Gastroesophageal sphincter (tissue), 4 donors: ENCODE measurements around the gene MRGPRG. TPM values are rescaled to one million over a fixed set of nuclear protein-coding genes. Genes with fewer than 3 reads are reported as not detected.

Source experiments
- ATAC-seq: fragments of 150-250 bp; one replicate; pipeline ENCODE4 v1.9.1; 2016; ENCODE audit warnings: mild to moderate bottlenecking, moderate library complexity
- H3K27ac ChIP-seq, 4 donors: fragments of 200-600 bp; sonication (generic) in 3 of 4; 1 replicate in 3 of 4; 2 replicates in 1 of 4; pipeline ENCODE4 v1.5.1; 2016 to 2019
- H3K27me3 ChIP-seq: fragments of 200-600 bp; sonication (generic); one replicate; pipeline ENCODE4 v1.5.1; 2019
- H3K36me3 ChIP-seq, 2 donors: fragments of 200-600 bp; sonication (generic); one replicate each; pipeline ENCODE4 v1.5.1; 2019; ENCODE audit warnings: control low read depth in 1 of 2
- H3K4me1 ChIP-seq, 3 donors: fragments of 200-600 bp; sonication (generic); 1 replicate in 2 of 3; 2 replicates in 1 of 3; pipeline ENCODE4 v1.5.1; 2016 to 2019; ENCODE audit warnings: control low read depth in 2 of 3
- H3K4me3 ChIP-seq, 2 donors: fragments of 200-600 bp; sonication (generic); one replicate each; pipeline ENCODE4 v1.5.1; 2019; ENCODE audit warnings: mild to moderate bottlenecking in 1 of 2, moderate library complexity in 1 of 2
- H3K9me3 ChIP-seq, 3 donors: fragments of 200-600 bp; sonication (generic); one replicate each; pipeline ENCODE4 v1.5.1; 2017 to 2019; ENCODE audit warnings: control low read depth in 2 of 3
- CTCF ChIP-seq, 4 experiments: fragments of 200-600 bp in 2 of 4; fragments of 450-650 bp in 2 of 4; sonication (generic) in 1 of 4; IDR thresholded peaks; one replicate each; pipeline ENCODE4 v1.5.1; 2017 to 2019; ENCODE audit warnings: antibody characterized with exemption in 4 of 4, mild to moderate bottlenecking in 2 of 4, moderate library complexity in 2 of 4
- EP300 ChIP-seq: sonication (generic); formaldehyde crosslinking; IDR thresholded peaks from one replicate; pipeline ENCODE4 v1.6.1; 2017; ENCODE audit warnings: antibody characterized with exemption, mild to moderate bottlenecking
- POLR2A ChIP-seq, 2 donors: fragments of 450-650 bp; IDR thresholded peaks; one replicate each; pipeline ENCODE4 v1.6.1; 2017; ENCODE audit warnings: antibody characterized with exemption in 2 of 2, mild to moderate bottlenecking in 2 of 2, moderate library complexity in 1 of 2
- POLR2AphosphoS5 ChIP-seq: sonication (generic); formaldehyde crosslinking; IDR thresholded peaks from one replicate; pipeline ENCODE4 v1.6.1; 2017; ENCODE audit warnings: antibody characterized with exemption
- WGBS, 2 donors: methylation state at CpG; one replicate each; pipeline ENCODE4 v1.1.5; 2018; ENCODE audit warnings: low coverage in 1 of 2; 5-methylcytosine and 5-hydroxymethylcytosine counted together
- total RNA-seq, 4 donors: library from RNA; depleted of rRNA; stranded (reverse); fragments of >200 nt; gene quantifications; one replicate each; pipeline ENCODE4 v1.1.0, GENCODE V29; 2016

Gene MRGPRG
- total RNA-seq, 4 donors from 2014 or later: not detected

- Histone ChIP-seq H3K4me3 (no peak overlapping the region), H3K27ac (no peak overlapping the region), H3K27me3 (peaks cover 20% of the 10 kb centered on the region), H3K36me3 (no peaks in the 10 kb centered on the region), H3K9me3 (peaks cover 0 to 21% (median 0%) of the 10 kb centered on the region in 3 donors), H3K4me1 (peaks cover 0 to 25% (median 10%) of the 10 kb centered on the region in 3 donors)
- 71% methylated on average over 5 of the region's 8 CpGs; no CpG with 5 or more reads in 1 of the 2 donors for WGBS, 2 donors
- ATAC-seq: no peak
- TF ChIP-seq POLR2AphosphoS5 (no peak), CTCF (IDR thresholded peaks at IDR 0.05) (no peak), POLR2A (IDR thresholded peaks at IDR 0.05) (no peak), EP300 (no peak)
Observed at GRCh38 chr11:3207526-3208189, 11.0 kb downstream of the MRGPRG start.

GRCh38 chr11:3206922-3207204, 11.8 kb downstream of the MRGPRG start:
- no peak overlapping the region for H3K4me3 ChIP-seq
- no peak for TF ChIP-seq POLR2A (IDR thresholded peaks at IDR 0.05)
- no peak for TF ChIP-seq EP300
- no peaks in the 10 kb centered on the region for H3K36me3 ChIP-seq
- peaks cover 0 to 25% (median 10%) of the 10 kb centered on the region in 3 donors for H3K4me1 ChIP-seq
- H3K27me3 ChIP-seq: peaks cover 28% of the 10 kb centered on the region
- peaks cover 0 to 19% (median 0%) of the 10 kb centered on the region in 3 donors for H3K9me3 ChIP-seq
- 86 to 100% methylated on average over 1 of the region's 1 CpG for WGBS, 2 donors
- H3K27ac ChIP-seq: no peak overlapping the region
- no peak for ATAC-seq

GRCh38 chr11:3206156-3206921, 12.3 kb downstream of the MRGPRG start:
- Histone ChIP-seq H3K27me3 (peaks cover 33% of the 10 kb centered on the region), H3K27ac (no peak overlapping the region), H3K36me3 (no peaks in the 10 kb centered on the region), H3K4me3 (no peak overlapping the region), H3K4me1 (peaks cover 0 to 25% (median 10%) of the 10 kb centered on the region in 3 donors), H3K9me3 (peaks cover 0 to 14% (median 0%) of the 10 kb centered on the region in 3 donors)
- 90 to 94% methylated on average over 2 to 4 of the region's 8 CpGs for WGBS, 2 donors
- TF ChIP-seq POLR2A (IDR thresholded peaks at IDR 0.05) (no peak), POLR2AphosphoS5 (no peak), CTCF (IDR thresholded peaks at IDR 0.05) (no peak)
- no peak for ATAC-seq

GRCh38 chr11:3205261-3206155, 13.1 kb downstream of the MRGPRG start:
- TF ChIP-seq CTCF (IDR thresholded peaks at IDR 0.05): no peak
- TF ChIP-seq POLR2AphosphoS5: no peak
- TF ChIP-seq EP300: no peak
- no peak for TF ChIP-seq POLR2A (IDR thresholded peaks at IDR 0.05)
- no peaks in the 10 kb centered on the region for H3K36me3 ChIP-seq
- H3K27ac ChIP-seq: no peak overlapping the region
- no peak for ATAC-seq
- 3% methylated on average over 3 to 4 of the region's 16 CpGs for WGBS, 2 donors
- H3K9me3 ChIP-seq: peaks cover 0 to 5% (median 0%) of the 10 kb centered on the region in 3 donors
- H3K4me1 ChIP-seq: peaks cover 0 to 25% (median 10%) of the 10 kb centered on the region in 3 donors
- H3K27me3 ChIP-seq: peaks cover 42% of the 10 kb centered on the region
- no peak overlapping the region for H3K4me3 ChIP-seq
